Transverse colon (tissue), 4 donors: ENCODE results near the gene COG4. TPM values are rescaled to one million over a fixed set of nuclear protein-coding genes. Genes with fewer than 3 reads are reported as not detected.
A peak's percentile ranks its signal among the peaks of the same experiment; 100 is the strongest.

ENCODE experiments used
- DNase-seq: peaks from one replicate; pipeline ENCODE4 v3.0.0-alpha.2; 2019
- H3K27ac ChIP-seq, 4 donors: fragments of 200-600 bp; sonication (generic); 2 replicates each; pipeline ENCODE4 v1.5.1; 2016 to 2018; ENCODE audit warnings: inconsistent platforms in 4 of 4
- H3K27me3 ChIP-seq: fragments of 200-600 bp; sonication (generic); 2 replicates; pipeline ENCODE4 v1.5.1; 2017; ENCODE audit warnings: inconsistent platforms
- H3K36me3 ChIP-seq, 4 donors: fragments of 200-600 bp; sonication (generic); 2 replicates each; pipeline ENCODE4 v1.5.1; 2017 to 2019; ENCODE audit warnings: inconsistent platforms in 4 of 4
- H3K4me1 ChIP-seq, 4 donors: fragments of 200-600 bp; sonication (generic); 2 replicates each; pipeline ENCODE4 v1.5.1; 2017 to 2020; ENCODE audit warnings: inconsistent platforms in 4 of 4
- H3K4me3 ChIP-seq, 4 donors: fragments of 200-600 bp; sonication (generic); 1 replicate in 1 of 4; 2 replicates in 3 of 4; pipeline versions ENCODE4 v1.5.1 to v1.6.1; 2017 to 2019; ENCODE audit warnings: inconsistent platforms in 4 of 4
- H3K9me3 ChIP-seq, 2 donors: fragments of 200-600 bp; sonication (generic); 2 replicates each; pipeline ENCODE4 v1.5.1; 2017 to 2019; ENCODE audit warnings: inconsistent platforms in 2 of 2
- CTCF ChIP-seq, 5 experiments: fragments of 200-600 bp in 3 of 5; fragments of 450-650 bp in 2 of 5; sonication (generic) in 3 of 5; IDR thresholded peaks; 1 replicate in 2 of 5; 2 replicates in 3 of 5; pipeline ENCODE4 v1.5.1; 2016 to 2017; ENCODE audit warnings: antibody characterized with exemption in 5 of 5, inconsistent platforms in 3 of 5, mild to moderate bottlenecking in 2 of 5, moderate library complexity in 1 of 5
- EP300 ChIP-seq: sonication (generic); formaldehyde crosslinking; IDR thresholded peaks from one replicate; pipeline ENCODE4 v1.6.1; 2017; ENCODE audit warnings: antibody characterized with exemption, low read depth
- POLR2A ChIP-seq: fragments of 450-650 bp; IDR thresholded peaks from one replicate; pipeline ENCODE4 v1.6.1; 2016; ENCODE audit warnings: antibody characterized with exemption, mild to moderate bottlenecking, moderate library complexity
- POLR2AphosphoS5 ChIP-seq, 3 donors: sonication (generic); formaldehyde crosslinking; IDR thresholded peaks; one replicate each; pipeline ENCODE4 v1.6.1; 2016; ENCODE audit warnings: antibody characterized with exemption in 3 of 3
- WGBS, 2 donors: methylation state at CpG; one replicate each; pipeline ENCODE4 v1.1.5; 2018; ENCODE audit warnings: low coverage in 1 of 2; 5-methylcytosine and 5-hydroxymethylcytosine counted together
- in situ Hi-C, 4 donors: fragments of 200-750 bp; cut with MboI; loops; one replicate each; pipeline versions ENCODE4 v1.15.0 to v1.15.1; 2017; ENCODE audit warnings: low sequenced_read_pairs in 3 of 4, low pct_ligation_motif_present in 1 of 4, low pct_unique_long_range_greater_than_20kb in 1 of 4
- intact Hi-C: fragments of 100-400 bp; cut with DNase I; formaldehyde crosslinking; loops from one replicate; pipeline ENCODE4 v1.15.1; 2023; ENCODE audit warnings: low total_unique reads
- total RNA-seq, 4 donors: library from RNA; depleted of rRNA; stranded (reverse); fragments of >200 nt; gene quantifications; one replicate each; pipeline ENCODE4 v1.1.0, GENCODE V29; 2016

COG4 gene
- 100 to 1,000 TPM in 1 of 4 donors, 10 to 100 TPM in 3; 55.4 to 200 (median 64.0) TPM for total RNA-seq

DNA sequence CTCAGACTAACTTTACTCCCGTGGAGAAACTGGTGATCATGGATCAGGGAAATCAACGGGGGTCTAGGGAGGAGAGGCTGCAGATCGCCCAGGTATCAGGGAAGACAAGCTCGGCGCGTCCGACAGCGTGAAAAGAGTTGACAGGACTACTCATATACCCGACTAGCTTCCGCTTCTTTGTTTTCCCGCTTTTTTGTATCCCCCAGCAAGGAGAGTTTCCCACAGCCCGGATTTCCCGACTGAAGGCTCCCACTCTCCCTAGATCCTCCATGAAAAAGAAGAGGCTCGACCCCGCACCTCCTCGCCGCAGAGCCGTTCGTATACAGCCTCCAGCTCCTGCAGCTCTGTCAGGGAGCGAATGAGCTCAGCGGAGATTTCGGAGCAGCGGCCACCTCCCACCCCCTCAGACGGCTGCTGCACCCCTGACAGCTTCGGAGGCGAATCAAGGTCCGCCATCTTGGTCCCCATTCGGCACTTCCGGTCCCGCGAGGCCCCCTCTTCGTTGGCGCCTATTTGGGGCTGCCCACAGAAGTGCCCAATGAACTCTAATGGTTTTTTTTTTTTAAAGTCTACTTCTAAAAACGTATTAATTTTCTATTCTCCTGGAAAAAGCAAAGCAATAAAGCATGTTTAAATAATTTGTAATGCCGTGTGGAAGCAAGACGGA is at the start of gene COG4:
Gene COG4, minus strand, starts transcription at position 479 of the 667 bp plus-strand sequence. Its CDS starts 11 bp downstream, at position 468.
- intact Hi-C loops = no loop called here

DNA sequence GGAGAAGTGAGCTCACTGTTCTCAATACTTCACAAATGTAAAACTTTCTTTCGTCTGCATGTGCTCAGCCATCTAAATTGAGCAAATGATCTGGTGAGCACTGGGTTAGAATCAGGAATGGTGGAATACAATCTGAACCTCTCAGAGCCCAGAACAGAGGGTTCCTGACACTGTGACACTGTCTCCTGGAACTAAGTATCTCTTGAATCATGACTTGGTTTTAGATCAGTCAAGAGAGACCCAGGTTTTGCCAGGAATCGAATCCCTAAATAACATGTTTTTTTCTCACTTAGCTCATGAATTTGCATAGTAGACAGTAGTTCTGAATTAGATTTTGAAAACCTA is 49.5 kb upstream of the COG4 start:
- H3K4me3 ChIP-seq = no peak overlapping the region
- H3K36me3 ChIP-seq = peaks cover 0 to 52% (median 26%) of the 10 kb centered on the region in 4 donors
- intact Hi-C loops = no loop called here
- WGBS, 2 donors = 71 to 78% methylated on average over 1 to 2 of the region's 2 CpGs
- H3K9me3 ChIP-seq = no peaks in the 10 kb centered on the region
- no peaks in the 10 kb centered on the region for H3K27me3 ChIP-seq
- no peak for TF ChIP-seq POLR2AphosphoS5 (IDR thresholded peaks at IDR 0.05)
- no peak for TF ChIP-seq CTCF (IDR thresholded peaks at IDR 0.05)
- TF ChIP-seq EP300 = no peak
- no peak for TF ChIP-seq POLR2A
- in situ Hi-C loops = no loop called here
- peak overlapping the region; percentile 41 to 61 (median 55) for H3K27ac ChIP-seq
- no peak for DNase-seq
- peaks cover 20 to 40% (median 22%) of the 10 kb centered on the region in 4 donors for H3K4me1 ChIP-seq

More for the DNA sequence above, at the start of gene COG4:
- Histone ChIP-seq H3K4me3 (peak within 1 kb of the TSS; percentile 78 to 95 (median 88)), H3K4me1 (peaks cover 13 to 43% (median 32%) of the 10 kb centered on the region in 4 donors), H3K36me3 (peaks cover 0 to 13% (median 2%) of the 10 kb centered on the region in 4 donors), H3K27me3 (no peaks in the 10 kb centered on the region), H3K9me3 (no peaks in the 10 kb centered on the region), H3K27ac (peak within 1 kb of the TSS; percentile 85 to 94 (median 90))
- 1 to 2% methylated on average over 10 to 36 of the region's 36 CpGs for WGBS, 2 donors
- in situ Hi-C loops = loop anchor here in 1 of 4 donors (10.0 kb wide), 1 partner anchor 132 kb away; no protein-coding TSS in a partner anchor
- DNase-seq = peak; percentile 89
- TF ChIP-seq POLR2A (no peak), CTCF (IDR thresholded peaks at IDR 0.05) (no peak), EP300 (no peak), POLR2AphosphoS5 (IDR thresholded peaks at IDR 0.05) (no peak)

- DNase-seq = no peak
- peaks cover 0 to 59% (median 29%) of the 10 kb centered on the region in 4 donors for H3K36me3 ChIP-seq
- intact Hi-C loops (no loop called here), in situ Hi-C loops (no loop called here)
- no peaks in the 10 kb centered on the region for H3K9me3 ChIP-seq
- no peak overlapping the region for H3K4me3 ChIP-seq
- 85% methylated on average over 5 of the region's 5 CpGs; no CpG with 5 or more reads in 1 of the 2 donors for WGBS, 2 donors
- H3K27ac ChIP-seq = peak overlapping the region; percentile 41 to 61 (median 55)
- no peaks in the 10 kb centered on the region for H3K27me3 ChIP-seq
- H3K4me1 ChIP-seq = peaks cover 20 to 39% (median 22%) of the 10 kb centered on the region in 4 donors
- TF ChIP-seq CTCF (IDR thresholded peaks at IDR 0.05) = no peak
- no peak for TF ChIP-seq POLR2A
- no peak for TF ChIP-seq POLR2AphosphoS5 (IDR thresholded peaks at IDR 0.05)
- no peak for TF ChIP-seq EP300
These were observed 48.9 kb upstream of the COG4 start for GRCh38 chr16:70572050-70572925.

DNA sequence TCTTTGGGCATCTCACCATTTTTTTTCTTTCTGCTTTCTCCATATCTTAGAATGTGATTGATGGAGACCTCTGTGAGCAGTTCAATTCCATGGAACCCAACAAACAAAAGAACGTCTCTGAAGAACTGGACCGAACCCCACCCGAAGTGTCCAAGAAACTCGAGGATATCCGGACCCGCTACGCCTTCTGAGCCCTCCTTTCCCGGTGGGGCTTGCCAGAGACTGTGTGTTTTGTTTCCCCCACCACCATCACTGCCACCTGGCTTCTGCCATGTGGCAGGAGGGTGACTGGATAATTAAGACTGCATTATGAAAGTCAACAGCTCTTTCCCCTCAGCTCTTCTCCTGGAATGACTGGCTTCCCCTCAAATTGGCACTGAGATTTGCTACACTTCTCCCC is 48.3 kb upstream of the COG4 start:
- TF ChIP-seq EP300 (no peak), POLR2A (no peak), POLR2AphosphoS5 (IDR thresholded peaks at IDR 0.05) (no peak), CTCF (IDR thresholded peaks at IDR 0.05) (no peak)
- Histone ChIP-seq H3K4me1 (peaks cover 16 to 32% (median 17%) of the 10 kb centered on the region in 4 donors), H3K4me3 (no peak overlapping the region), H3K27ac (no peak overlapping the region), H3K27me3 (no peaks in the 10 kb centered on the region), H3K9me3 (no peaks in the 10 kb centered on the region), H3K36me3 (peaks cover 0 to 65% (median 32%) of the 10 kb centered on the region in 4 donors)
- WGBS, 2 donors = 91 to 100% methylated on average over 1 to 8 of the region's 8 CpGs
- intact Hi-C loops = no loop called here
- in situ Hi-C loops = no loop called here
- DNase-seq = no peak
